ENCODE results near the gene TMEM147.

The TMEM147 gene

GRCh38 chr19:35549174-35549788 is 3.9 kb downstream of the TMEM147 start:
- H3K4me3 ChIP-seq (ENCODE audit: low read depth, low read length), result no peak overlapping the region
- no peak overlapping the region for H3K9ac ChIP-seq (ENCODE audit: low read length)
- no peak overlapping the region for H3K27ac ChIP-seq (ENCODE audit: low read depth, low read length)
- H3K9me3 ChIP-seq (ENCODE audit: control insufficient read depth, insufficient read depth, low read depth, low read length), result no peaks in the 10 kb centered on the region
- H3K27me3 ChIP-seq (ENCODE audit: control insufficient read depth, insufficient read depth, low read length), result no peaks in the 10 kb centered on the region
- peaks cover 9% of the 10 kb centered on the region for H3K4me1 ChIP-seq (ENCODE audit: control insufficient read depth, insufficient read depth, low read length)
- H3K36me3 ChIP-seq (ENCODE audit: control insufficient read depth, insufficient read depth, low read length), result peaks cover 15% of the 10 kb centered on the region

- Histone ChIP-seq H3K4me3 (ENCODE audit: low read depth, low read length) (no peak overlapping the region), H3K27me3 (ENCODE audit: control insufficient read depth, insufficient read depth, low read length) (no peaks in the 10 kb centered on the region), H3K9ac (ENCODE audit: low read length) (no peak overlapping the region), H3K4me1 (ENCODE audit: control insufficient read depth, insufficient read depth, low read length) (peaks cover 7% of the 10 kb centered on the region; the same call in 1 of the 2 replicates), H3K27ac (ENCODE audit: low read depth, low read length) (no peak overlapping the region), H3K36me3 (ENCODE audit: control insufficient read depth, insufficient read depth, low read length) (peaks cover 15% of the 10 kb centered on the region), H3K9me3 (ENCODE audit: control insufficient read depth, insufficient read depth, low read depth, low read length) (no peaks in the 10 kb centered on the region)
These were observed 4.6 kb downstream of the TMEM147 start for GRCh38 chr19:35549879-35550523.

- Histone ChIP-seq H3K36me3 (ENCODE audit: control insufficient read depth, insufficient read depth, low read length) (peaks cover 15% of the 10 kb centered on the region), H3K9ac (ENCODE audit: low read length) (no peak overlapping the region), H3K4me1 (ENCODE audit: control insufficient read depth, insufficient read depth, low read length) (peaks cover 6% of the 10 kb centered on the region; the same call in 1 of the 2 replicates), H3K4me3 (ENCODE audit: low read depth, low read length) (no peak overlapping the region), H3K27ac (ENCODE audit: low read depth, low read length) (no peak overlapping the region), H3K27me3 (ENCODE audit: control insufficient read depth, insufficient read depth, low read length) (peaks cover 5% of the 10 kb centered on the region; the same call in 1 of the 2 replicates), H3K9me3 (ENCODE audit: control insufficient read depth, insufficient read depth, low read depth, low read length) (no peaks in the 10 kb centered on the region)
These were observed 5.8 kb downstream of the TMEM147 start for GRCh38 chr19:35551091-35551810.

- H3K9me3 ChIP-seq (ENCODE audit: control insufficient read depth, insufficient read depth, low read depth, low read length), result no peaks in the 10 kb centered on the region
- peaks cover 7% of the 10 kb centered on the region; the same call in 1 of the 2 replicates for H3K27me3 ChIP-seq (ENCODE audit: control insufficient read depth, insufficient read depth, low read length)
- no peak overlapping the region for H3K9ac ChIP-seq (ENCODE audit: low read length)
These were observed 7.3 kb downstream of the TMEM147 start for GRCh38 chr19:35552534-35553384.

GRCh38 chr19:35553385-35554000 is 8.1 kb downstream of the TMEM147 start:
- Histone ChIP-seq H3K9me3 (ENCODE audit: control insufficient read depth, insufficient read depth, low read depth, low read length) (no peaks in the 10 kb centered on the region), H3K4me1 (ENCODE audit: control insufficient read depth, insufficient read depth, low read length) (peaks cover 5% of the 10 kb centered on the region; the same call in 1 of the 2 replicates), H3K27me3 (ENCODE audit: control insufficient read depth, insufficient read depth, low read length) (peaks cover 11% of the 10 kb centered on the region), H3K9ac (ENCODE audit: low read length) (no peak overlapping the region), H3K36me3 (ENCODE audit: control insufficient read depth, insufficient read depth, low read length) (peaks cover 6% of the 10 kb centered on the region; the same call in 1 of the 2 replicates), H3K4me3 (ENCODE audit: low read depth, low read length) (no peak overlapping the region), H3K27ac (ENCODE audit: low read depth, low read length) (no peak overlapping the region)

More at GRCh38 chr19:35552534-35553384, 7.3 kb downstream of the TMEM147 start:
- Histone ChIP-seq H3K4me3 (ENCODE audit: low read depth, low read length) (no peak overlapping the region), H3K4me1 (ENCODE audit: control insufficient read depth, insufficient read depth, low read length) (peaks cover 5% of the 10 kb centered on the region; the same call in 1 of the 2 replicates), H3K36me3 (ENCODE audit: control insufficient read depth, insufficient read depth, low read length) (peaks cover 6% of the 10 kb centered on the region; the same call in 1 of the 2 replicates), H3K27ac (ENCODE audit: low read depth, low read length) (no peak overlapping the region)

- no peak overlapping the region for H3K9ac ChIP-seq (ENCODE audit: low read length)
- H3K4me1 ChIP-seq (ENCODE audit: control insufficient read depth, insufficient read depth, low read length), result peaks cover 11% of the 10 kb centered on the region; the same call in 1 of the 2 replicates
- no peak overlapping the region for H3K4me3 ChIP-seq (ENCODE audit: low read depth, low read length)
- H3K27me3 ChIP-seq (ENCODE audit: control insufficient read depth, insufficient read depth, low read length), result peaks cover 16% of the 10 kb centered on the region
- H3K27ac ChIP-seq (ENCODE audit: low read depth, low read length), result no peak overlapping the region
- H3K36me3 ChIP-seq (ENCODE audit: control insufficient read depth, insufficient read depth, low read length), result peaks cover 6% of the 10 kb centered on the region; the same call in 1 of the 2 replicates
- H3K9me3 ChIP-seq (ENCODE audit: control insufficient read depth, insufficient read depth, low read depth, low read length), result no peaks in the 10 kb centered on the region
These were observed 8.7 kb downstream of the TMEM147 start for GRCh38 chr19:35554076-35554475.

GRCh38 chr19:35555301-35556005 is 10.0 kb downstream of the TMEM147 start:
- no peak overlapping the region for H3K27ac ChIP-seq (ENCODE audit: low read depth, low read length)
- peaks cover 11% of the 10 kb centered on the region; the same call in 1 of the 2 replicates for H3K4me1 ChIP-seq (ENCODE audit: control insufficient read depth, insufficient read depth, low read length)
- H3K9ac ChIP-seq (ENCODE audit: low read length), result no peak overlapping the region
- H3K9me3 ChIP-seq (ENCODE audit: control insufficient read depth, insufficient read depth, low read depth, low read length), result no peaks in the 10 kb centered on the region
- H3K4me3 ChIP-seq (ENCODE audit: low read depth, low read length), result no peak overlapping the region
- H3K27me3 ChIP-seq (ENCODE audit: control insufficient read depth, insufficient read depth, low read length), result peaks cover 30% of the 10 kb centered on the region
- 0 out of 2 replicates have a peak, but pooled peaks cover 3% of the 10 kb centered on the region for H3K36me3 ChIP-seq (ENCODE audit: control insufficient read depth, insufficient read depth, low read length)

GRCh38 chr19:35556025-35556590 is 10.7 kb downstream of the TMEM147 start:
- Histone ChIP-seq H3K4me1 (ENCODE audit: control insufficient read depth, insufficient read depth, low read length) (peaks cover 11% of the 10 kb centered on the region; the same call in 1 of the 2 replicates), H3K36me3 (ENCODE audit: control insufficient read depth, insufficient read depth, low read length) (no peaks in the 10 kb centered on the region), H3K9ac (ENCODE audit: low read length) (no peak overlapping the region), H3K4me3 (ENCODE audit: low read depth, low read length) (no peak overlapping the region), H3K9me3 (ENCODE audit: control insufficient read depth, insufficient read depth, low read depth, low read length) (no peaks in the 10 kb centered on the region), H3K27me3 (ENCODE audit: control insufficient read depth, insufficient read depth, low read length) (peaks cover 37% of the 10 kb centered on the region), H3K27ac (ENCODE audit: low read depth, low read length) (no peak overlapping the region)

GRCh38 chr19:35556846-35557538 is 11.6 kb downstream of the TMEM147 start:
- H3K9me3 ChIP-seq (ENCODE audit: control insufficient read depth, insufficient read depth, low read depth, low read length), result no peaks in the 10 kb centered on the region
- peak overlapping the region; percentile 88 for H3K4me3 ChIP-seq (ENCODE audit: low read depth, low read length)
- H3K4me1 ChIP-seq (ENCODE audit: control insufficient read depth, insufficient read depth, low read length), result peaks cover 11% of the 10 kb centered on the region; the same call in 1 of the 2 replicates
- H3K27ac ChIP-seq (ENCODE audit: low read depth, low read length), result no peak overlapping the region
- H3K9ac ChIP-seq (ENCODE audit: low read length), result no peak overlapping the region
- no peaks in the 10 kb centered on the region for H3K36me3 ChIP-seq (ENCODE audit: control insufficient read depth, insufficient read depth, low read length)
- peaks cover 42% of the 10 kb centered on the region for H3K27me3 ChIP-seq (ENCODE audit: control insufficient read depth, insufficient read depth, low read length)
